ENCODE data around the gene SPATA19.
"Not testable (repeated sequence)": the region's sequence is repeated elsewhere in the genome, so short reads cannot be mapped to it uniquely, and the experiment has no call there.

Gene SPATA19, protein sequence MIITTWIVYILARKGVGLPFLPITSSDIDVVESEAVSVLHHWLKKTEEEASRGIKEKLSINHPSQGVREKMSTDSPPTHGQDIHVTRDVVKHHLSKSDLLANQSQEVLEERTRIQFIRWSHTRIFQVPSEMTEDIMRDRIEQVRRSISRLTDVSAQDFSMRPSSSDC

DNA sequence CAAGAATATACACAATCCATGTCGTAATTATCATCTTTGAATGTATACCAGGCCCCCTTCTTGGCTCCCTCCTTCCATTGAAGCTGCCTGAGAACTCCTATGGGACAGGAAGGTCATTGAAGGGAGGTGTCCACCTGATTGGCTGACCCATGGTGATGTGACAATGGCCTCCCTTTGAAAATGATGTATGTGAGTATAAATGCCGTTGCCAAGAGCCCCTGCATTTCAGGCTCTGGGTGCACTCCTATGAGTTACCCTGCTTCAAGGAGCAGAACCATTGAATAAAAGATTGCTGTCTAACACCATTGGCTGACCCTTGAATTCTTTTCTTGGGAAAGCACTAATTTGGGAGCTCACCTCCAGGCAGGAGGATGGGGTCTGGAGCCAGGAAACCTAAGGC, at the start of gene SPATA19:
Gene SPATA19 (minus strand): TSS at position 101 of the 400 bp plus-strand sequence. CDS start 67 bp downstream, at position 34.
- DNase-seq = no peak

DNA sequence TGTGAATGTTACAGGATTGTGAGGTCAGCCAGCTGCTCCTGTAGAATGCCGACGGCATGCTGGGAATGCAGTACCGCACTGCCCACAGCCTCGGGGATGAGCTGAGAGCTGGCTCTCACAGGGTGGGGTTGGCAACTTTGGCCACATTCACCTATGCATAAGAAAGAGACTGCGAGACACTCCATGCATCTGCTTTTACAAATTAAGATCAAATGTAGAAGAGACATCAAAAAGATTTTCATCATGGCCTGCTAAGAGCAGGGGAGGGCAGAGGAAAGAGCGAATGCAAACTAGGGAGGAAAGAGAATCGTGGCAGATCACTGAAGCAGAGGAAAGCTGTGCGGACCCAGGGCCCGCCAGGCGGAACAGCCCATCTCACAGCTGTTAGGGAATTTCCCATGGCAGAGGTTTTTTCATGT, 49.8 kb upstream of the SPATA19 start:
- DNase-seq = no peak

DNA sequence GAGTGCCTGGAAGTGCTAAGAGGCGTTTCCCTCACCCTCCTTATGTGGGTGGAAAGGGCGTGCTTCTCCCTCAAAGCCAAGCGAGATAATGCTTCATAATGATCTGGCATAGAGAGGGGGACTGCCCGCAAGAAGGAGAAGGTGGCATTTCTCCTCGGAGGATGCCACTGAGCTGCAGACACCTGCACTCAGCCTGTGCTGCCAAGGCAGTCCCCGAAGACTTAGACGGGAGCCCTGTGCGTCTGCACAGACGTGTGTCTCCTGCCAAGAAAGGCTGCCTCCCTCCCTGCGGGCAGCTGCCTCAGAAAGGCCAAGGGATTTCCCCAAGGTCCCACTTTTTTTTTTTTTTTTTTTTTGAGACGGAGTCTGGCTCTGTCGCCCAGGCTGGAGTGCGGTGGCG, 48.1 kb upstream of the SPATA19 start:
- DNase-seq = no peak

DNA sequence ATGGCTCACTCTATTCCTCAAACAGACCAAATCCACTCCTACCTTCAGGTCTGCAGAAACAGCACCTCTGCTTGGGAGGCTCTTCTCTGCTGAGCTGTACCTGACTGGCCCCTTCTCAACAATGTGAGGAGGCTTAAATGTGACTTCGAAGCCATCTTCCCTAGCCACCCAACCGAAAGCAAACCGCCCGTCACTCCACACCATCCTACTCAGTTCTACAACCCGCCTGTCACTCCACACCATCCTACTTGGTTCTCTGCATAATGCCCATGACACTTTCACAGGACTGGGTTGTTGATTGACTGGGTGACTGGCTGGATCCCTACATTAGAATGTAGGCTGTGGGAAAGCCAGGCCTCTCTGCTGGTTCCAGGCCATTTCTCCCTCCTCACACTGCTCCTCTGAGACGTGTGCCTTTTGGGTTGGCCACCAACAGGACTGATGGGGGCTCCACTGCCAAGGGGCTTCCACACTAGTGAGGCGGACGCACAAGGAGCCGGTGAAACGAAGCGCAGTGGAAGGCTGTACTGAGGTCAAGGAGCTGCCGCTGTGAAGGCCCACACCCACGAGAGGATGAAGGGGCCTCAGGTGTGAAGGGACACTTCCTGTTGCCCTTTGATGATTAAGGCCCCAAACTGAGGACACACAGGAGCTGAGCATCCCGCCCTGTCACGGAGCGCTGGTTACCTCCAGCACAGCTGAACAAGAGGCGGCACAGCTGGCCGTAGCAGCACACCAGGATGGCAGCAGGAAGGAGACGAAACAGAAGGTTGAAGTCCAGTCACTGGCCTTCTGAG, 47.5 kb upstream of the SPATA19 start:
- DNase-seq = no peak

DNA sequence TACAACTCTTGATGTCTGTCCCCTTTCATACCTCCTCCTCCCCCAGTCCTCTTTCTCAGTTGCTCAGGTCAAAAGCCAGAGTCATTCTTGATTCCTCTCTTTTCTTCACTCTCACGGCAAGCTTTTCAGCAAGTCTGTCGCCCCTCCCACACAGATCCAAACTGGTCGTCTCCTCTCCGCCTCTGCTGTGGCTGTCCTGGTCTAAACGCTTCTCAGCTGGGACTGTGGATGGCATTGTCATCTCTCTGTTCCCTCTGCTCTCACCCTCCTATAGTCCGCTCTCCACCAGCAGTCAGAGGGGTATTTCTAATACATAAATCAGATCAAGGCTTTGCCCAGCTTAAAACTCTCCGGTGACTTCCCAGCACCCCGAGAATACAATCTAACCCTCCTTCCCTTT, 46.8 kb upstream of the SPATA19 start:
- no peak for DNase-seq

DNA sequence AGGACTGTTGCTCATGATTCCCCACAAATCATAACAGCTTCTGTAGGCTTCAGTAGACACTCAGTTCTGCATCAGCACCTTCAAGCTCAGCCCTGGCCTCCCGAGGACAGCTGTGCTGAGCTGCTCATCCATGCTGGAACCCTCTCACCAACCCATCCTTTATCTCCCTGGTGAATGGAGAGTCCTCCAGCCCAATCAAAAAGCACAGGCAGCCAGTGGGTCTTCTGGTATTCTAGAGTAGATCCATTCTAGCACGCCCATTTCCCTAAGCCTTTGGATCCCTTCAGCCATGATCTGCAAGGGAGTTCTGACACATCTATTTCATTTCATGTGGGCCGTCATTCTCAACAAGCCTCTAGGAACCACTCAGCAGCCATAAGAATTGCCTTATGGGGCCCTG, 44.6 kb upstream of the SPATA19 start:
- no peak for DNase-seq

DNA sequence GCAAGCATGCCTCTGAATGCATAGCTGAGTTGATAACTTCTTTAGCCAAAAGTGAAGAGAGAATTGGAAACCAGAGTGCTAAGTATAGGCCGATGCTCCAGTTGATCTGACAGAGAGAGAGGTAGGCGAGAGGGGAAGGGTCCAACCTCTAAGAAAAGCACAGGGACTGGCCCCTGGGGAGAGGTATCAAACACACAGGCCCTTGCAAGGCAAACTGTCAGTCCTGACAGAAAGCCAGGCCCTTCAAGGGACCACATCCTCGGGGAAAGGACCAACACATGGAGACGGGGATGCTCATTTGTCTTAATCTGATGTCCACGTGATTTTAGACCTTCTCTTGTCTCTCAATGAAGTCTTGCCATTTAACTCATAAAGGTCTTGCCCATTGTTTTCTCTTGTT, 43.9 kb upstream of the SPATA19 start:
- DNase-seq = no peak

DNA sequence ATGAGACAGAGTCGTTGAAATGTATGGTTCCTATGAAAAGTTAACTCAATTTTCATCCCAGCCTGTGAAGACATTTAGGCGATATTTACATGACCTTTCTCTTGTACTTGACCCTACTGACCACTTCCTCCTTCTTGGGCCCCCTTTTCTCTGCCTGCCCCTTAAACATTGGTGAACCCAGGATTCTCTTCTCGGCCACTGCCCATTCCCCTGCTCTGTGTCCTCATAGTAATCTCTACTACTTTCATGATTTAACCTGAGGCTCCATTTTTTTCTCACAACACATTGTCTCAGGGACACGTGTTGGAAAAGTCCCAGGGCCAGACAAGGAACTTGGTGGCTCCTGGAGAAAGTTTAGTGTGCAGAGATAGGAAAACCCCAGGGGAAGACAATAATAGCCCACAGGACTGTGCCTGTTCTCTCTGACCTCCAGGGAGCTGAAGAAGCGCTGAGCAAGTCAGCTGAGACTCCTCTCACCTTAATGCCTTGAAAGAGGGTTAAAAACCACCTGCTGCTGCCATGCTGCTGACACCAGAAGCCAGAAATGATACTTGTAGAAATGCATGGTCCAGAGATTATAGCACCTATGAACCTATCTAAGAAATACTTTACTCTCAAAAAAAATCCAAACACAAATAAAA, 42.5 kb upstream of the SPATA19 start:
- DNase-seq = no peak

DNA sequence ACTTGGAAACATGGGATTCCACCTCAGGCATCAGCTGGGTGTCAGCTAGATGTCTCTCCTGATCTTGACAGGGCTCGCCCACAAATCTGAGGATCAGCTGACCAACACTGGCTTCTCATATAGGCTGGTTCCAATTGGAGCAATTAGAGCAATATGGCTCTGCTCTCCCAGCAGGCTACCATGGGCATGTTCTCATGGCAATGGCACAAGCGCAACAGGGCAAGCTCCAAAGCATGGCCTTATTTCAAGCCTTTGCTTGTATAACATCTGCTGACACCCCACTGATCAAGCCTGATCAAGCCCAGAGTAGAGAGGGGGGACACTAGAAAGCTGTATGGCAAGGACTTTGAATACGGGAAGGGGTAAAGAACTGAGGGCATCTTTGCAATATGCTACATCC, 40.7 kb upstream of the SPATA19 start:
- no peak for DNase-seq

DNA sequence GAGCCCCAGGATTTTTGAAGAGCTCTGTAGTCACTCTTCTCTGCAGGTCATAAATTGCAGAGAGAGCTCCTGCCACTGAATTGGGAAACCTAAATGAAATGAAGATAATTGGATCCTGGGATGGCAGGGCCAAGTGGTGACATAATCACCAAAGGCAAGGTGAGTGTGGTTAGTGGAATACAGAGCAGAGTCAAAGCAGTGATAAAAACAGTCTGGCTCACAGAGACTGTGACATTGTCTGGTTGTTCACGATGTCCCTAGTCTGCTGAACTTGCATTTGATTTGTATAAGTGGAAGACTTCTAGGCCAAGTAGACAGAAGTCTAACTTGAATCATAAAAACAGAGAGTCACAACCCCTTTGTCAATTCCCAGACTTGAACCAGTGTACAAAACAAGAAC, 26.8 kb upstream of the SPATA19 start:
- no peak for DNase-seq

DNA sequence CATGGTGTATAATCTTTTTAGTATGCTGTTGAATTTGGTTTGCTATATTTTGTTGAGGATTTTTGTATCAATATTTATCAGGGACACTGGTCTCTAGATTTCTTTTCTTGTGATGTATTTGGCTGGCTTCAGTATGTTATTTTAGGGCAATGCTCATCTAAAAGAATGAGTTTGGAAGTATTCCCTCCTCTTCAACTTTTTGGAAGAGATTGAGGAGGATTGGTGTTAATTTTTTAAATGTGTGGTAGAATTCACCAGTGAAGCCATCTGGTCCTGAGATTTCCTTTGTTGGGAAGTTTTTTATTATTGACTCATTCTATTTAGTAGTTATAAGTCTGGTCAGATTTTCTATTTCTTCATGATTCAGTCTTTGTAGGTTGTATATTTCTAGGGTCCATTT, 22.1 kb upstream of the SPATA19 start:
- DNase-seq = no peak

DNA sequence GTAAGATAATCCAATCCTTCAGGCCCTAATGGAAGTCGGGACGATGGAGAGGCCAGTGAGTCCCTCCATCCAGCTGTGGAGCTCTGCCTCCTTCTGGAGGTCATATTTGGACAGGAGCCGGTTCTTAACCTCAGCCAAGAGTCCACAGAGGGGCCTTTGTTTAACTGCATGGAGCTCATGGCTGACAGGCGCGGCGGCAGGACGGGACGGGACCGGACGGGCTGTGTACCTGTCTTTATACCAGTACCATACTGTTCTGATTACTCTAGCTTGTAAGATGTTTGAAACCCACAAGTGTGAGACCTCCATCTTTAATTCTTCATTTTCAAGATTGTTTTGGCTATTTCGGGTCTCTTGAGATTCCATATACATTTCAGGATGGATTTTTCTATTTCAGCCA, 20.2 kb upstream of the SPATA19 start:
- DNase-seq = no peak

DNA sequence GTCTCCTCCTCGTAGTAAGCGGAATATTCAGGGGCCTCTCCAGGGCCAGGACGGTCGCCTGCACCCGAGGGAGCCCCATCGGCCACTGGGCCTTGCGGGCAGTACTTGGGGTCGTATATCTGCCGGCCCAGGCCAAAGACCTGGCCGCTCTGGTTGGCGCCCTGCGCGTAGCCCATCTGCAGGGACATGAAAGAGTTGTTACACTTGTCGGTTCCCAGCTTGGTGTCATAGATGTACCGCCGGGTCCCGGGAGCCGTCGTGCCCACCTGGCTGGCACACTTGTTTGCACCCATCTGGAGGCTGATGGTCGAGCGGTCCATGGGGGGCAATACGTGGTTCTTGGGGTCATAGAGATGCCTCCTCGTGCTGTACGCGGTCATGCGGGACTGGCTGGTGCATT, 19.4 kb upstream of the SPATA19 start:
- no peak for DNase-seq

DNA sequence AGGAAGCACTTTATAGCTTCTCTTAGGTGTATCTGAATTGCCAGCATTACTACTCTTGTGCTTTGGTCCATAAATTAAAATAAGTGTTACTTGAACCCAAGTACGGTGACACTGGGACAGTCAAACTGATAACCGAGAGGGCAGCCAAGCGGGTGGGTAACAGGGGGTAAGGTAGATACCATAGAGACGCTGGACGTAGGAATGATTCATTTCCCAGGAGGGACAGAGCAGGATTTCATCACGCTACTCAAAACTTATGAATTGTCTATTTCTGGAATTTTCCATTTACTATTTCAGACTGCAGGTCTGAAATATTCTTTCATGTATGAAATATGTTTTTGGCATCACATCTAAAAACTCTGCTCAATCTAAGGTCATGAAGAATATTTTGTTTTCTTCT, 14.8 kb upstream of the SPATA19 start:
- no peak for DNase-seq

DNA sequence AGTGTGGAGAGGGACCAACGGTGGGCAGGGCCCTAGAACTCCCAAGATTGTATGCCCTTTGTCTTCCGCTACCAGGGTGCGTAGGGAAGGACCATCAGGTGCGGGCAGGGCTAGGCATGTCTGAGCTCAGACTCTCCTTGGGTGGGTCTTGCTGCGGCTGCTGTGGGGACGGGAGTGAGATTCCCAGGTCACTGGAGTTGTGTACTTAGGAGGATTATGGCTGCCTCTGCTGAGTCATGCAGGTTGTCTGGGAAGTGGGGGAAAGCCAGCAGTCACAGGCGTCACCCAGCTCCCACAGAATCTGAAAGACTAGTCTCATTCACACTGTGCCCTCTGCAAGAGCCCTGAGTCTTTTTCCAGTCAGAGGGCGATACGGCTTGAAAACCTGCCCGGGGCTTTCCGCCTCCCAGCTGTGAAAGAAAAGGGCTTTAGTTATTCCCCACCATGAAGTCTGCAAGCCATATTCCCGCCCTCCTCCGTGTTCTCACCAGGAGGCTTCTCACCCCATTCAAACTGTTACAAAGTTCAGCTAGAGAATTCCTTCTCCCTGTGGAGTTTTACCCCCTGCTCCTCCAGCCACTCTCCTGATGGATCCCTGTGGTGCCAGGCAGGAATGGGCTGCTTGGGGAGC, 9.1 kb upstream of the SPATA19 start:
- DNase-seq = not testable (repeated sequence)

DNA sequence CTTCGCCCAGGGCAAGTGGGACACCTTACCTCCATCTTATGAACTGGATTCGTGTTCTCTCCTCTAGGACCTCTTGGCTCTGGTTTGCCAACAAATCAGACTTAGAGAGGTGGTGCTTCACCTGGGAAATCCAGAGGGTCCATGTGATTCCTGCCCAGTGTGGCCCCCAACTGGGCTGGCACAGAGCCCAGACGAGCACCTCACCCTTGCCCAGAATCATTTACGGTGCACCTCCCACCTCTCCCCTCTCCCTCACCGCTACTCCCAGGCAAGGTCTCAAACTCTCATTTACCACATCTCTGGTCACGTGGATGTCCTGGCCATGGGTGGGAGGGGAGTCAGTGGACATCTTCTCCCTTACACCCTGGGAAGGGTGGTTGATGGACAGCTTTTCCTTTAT, 1.1 kb downstream of the SPATA19 start:
- peak; percentile 38 for DNase-seq

DNA sequence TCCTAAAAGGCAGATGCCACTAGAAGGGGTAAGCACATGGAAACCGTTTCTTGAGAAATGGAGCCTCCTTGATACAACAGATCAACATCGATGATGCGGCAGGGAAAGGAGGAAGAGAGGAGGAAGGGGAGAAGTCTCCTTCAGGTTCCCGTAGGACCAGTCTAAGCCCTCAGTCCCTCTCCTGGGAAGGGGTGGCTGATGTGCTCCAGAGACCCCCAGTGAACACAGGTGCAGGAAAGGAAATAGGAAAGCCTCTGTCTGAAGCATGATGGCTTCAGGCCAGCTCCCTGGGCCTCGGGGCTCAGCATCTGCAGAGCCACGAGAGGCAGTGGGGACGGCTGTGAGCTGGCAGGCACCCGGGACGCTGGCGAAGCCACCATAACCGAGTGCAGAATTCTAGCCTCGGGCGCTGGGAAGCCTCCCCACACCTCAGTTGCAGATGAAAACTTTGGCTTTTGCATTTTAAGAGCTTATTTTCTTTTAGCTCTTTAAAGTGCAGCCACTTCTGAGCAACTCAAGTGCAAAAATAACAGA, 1.8 kb downstream of the SPATA19 start:
- DNase-seq = no peak

DNA sequence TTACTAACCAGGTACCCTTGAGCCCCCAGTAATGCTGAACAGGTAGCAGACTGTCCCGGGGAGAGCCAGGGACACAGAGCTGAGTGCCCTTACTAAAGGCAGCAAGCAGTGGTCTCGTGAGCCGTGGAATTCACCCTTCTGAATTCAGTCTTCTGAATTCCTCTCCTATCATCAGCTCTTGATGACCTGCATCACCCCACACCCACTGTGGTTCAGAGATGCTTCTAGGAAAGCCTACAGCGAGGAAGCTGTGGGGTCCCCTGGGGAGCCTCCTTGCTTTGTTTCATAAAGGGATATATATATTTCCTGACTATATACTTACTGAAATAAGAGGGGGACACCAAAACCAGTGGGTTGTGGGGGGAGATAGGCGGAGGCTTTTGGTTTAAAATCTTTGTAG, 2.6 kb downstream of the SPATA19 start:
- no peak for DNase-seq

DNA sequence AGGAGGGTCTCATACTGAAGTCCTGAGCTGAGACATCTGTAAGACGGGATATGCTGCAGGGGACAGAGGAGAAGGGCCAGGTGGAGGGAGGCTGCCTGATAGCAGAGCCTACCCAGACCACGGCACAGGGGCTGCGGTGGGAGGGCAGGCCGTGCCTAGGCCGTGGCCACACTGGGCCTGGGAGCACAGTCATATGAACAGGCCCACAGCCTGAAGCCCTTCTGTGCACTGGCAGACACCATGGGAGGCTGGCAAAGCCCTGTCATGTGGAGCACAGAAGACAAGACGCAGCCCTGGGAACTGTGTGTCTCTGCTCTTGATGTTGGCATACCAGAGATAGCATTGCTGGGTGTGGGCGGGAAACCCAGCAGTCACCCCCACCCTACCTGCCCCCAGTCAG, 3.3 kb downstream of the SPATA19 start:
- DNase-seq = no peak

DNA sequence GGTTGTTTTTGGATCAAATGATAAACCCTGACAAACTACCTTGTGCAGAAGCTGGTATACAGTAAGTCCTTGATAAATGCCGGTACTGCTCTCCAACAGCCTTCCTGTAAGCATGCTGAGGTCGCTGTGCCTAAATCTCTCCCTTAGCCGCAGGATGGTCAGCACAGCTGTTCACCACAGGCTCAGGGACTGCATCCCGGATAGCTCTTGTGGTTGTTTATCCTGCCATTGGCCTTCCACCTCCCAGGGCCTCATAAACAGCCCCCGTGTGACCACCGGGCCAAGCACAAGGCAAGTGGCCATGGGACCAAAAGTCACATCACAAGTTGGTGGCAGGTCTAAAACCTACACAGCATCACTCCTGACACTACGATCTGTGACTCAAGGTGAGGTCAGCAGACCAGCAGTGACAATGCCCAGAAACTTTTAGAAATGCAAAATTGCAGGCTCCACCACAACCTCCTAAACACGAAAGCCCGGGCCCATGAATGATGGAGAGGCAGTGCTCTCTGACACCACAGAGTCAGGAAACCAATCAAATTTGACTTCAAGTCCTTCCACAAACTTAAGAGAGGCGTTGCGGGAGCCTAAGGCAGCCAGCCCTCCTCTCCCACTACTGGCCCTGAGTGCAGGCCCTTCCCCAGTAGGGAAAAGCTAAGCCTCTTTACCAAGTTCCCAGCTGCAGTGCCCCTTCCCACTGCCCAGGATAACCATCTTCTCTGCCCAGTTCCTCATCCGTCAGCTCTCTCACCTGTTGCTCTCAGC, 3.9 kb downstream of the SPATA19 start:
- DNase-seq = no peak

DNA sequence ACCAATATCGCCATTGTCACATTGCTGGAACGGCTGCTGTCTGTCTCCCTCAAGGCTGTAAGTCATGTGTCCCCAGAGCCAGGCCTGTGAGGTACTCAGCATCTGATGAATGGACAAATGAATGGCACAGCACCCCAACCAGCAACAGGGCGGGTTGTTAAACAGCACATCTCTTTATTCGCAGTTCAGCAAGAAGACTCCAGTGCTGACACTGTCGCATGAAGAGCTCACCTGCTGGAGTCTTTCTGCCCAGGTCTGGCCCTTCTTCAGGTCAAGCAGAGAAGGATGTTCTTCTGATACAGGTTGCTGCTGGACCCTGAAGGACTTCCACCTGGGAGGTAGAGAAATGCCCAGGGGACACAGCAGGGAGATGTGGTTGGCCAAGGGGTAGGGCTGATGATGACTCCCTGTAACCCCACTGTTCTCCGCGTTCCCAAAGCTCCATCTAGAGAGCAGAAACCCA, 4.8 kb downstream of the SPATA19 start:
- DNase-seq = no peak

Data from COR-L47 (cell line).